Measurements from ENCODE around the gene PRPH2. TPM values are rescaled to one million over a fixed set of nuclear protein-coding genes. Genes with fewer than 3 reads are reported as not detected.

The PRPH2 gene
- polyA plus RNA-seq, 1 experiment: 0.97 TPM

DNA sequence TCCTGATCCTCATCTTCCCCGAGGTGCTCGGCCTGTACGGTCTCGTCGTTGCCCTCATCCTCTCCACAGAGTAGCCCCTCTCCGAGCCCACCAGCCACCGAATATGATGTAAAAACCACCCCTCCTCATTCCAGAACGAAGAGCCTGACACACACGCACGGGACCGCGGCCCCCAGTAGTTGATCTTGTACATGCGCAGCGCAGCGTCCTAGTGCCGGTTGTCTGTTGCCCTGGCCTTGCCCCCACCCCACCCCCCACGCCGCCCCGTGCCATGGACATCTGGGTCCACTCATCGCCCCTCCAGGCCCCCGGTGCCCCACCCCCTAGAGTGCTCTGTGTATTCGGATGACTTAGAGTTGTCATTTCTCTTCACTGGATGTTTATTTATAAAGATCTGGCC lies 5.2 kb upstream of the PRPH2 start:
- Histone ChIP-seq H3K27me3 (ENCODE audit: control insufficient read depth, insufficient read depth, low read length) (no peaks in the 10 kb centered on the region), H3K27ac (ENCODE audit: low read depth, low read length) (peak overlapping the region; percentile 40), H3K9me3 (ENCODE audit: control insufficient read depth, insufficient read depth, low read length) (peaks cover 11% of the 10 kb centered on the region), H3K4me3 (ENCODE audit: low read depth, low read length) (peak overlapping the region; percentile 31)
- POLR2A ChIA-PET: interaction anchor here (0.7 to 2.8 kb wide), 5 partner anchors 17 to 55 kb away, joined by 3 to 17 read pairs (median 3); partner anchors contain the start of genes BICRAL and TBCC
- TF ChIP-seq, protein P1, sequence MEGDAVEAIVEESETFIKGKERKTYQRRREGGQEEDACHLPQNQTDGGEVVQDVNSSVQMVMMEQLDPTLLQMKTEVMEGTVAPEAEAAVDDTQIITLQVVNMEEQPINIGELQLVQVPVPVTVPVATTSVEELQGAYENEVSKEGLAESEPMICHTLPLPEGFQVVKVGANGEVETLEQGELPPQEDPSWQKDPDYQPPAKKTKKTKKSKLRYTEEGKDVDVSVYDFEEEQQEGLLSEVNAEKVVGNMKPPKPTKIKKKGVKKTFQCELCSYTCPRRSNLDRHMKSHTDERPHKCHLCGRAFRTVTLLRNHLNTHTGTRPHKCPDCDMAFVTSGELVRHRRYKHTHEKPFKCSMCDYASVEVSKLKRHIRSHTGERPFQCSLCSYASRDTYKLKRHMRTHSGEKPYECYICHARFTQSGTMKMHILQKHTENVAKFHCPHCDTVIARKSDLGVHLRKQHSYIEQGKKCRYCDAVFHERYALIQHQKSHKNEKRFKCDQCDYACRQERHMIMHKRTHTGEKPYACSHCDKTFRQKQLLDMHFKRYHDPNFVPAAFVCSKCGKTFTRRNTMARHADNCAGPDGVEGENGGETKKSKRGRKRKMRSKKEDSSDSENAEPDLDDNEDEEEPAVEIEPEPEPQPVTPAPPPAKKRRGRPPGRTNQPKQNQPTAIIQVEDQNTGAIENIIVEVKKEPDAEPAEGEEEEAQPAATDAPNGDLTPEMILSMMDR (IDR thresholded peaks at IDR 0.05; ENCODE audit: low read depth, low read length): no peak
- CTCF ChIA-PET: interaction anchor here (0.8 to 4.2 kb wide), 9 partner anchors 10 to 180 kb away, joined by 3 to 57 read pairs (median 7); no protein-coding TSS in a partner anchor
- DNase-seq (ENCODE audit: low read depth, low spot score): no peak

DNA sequence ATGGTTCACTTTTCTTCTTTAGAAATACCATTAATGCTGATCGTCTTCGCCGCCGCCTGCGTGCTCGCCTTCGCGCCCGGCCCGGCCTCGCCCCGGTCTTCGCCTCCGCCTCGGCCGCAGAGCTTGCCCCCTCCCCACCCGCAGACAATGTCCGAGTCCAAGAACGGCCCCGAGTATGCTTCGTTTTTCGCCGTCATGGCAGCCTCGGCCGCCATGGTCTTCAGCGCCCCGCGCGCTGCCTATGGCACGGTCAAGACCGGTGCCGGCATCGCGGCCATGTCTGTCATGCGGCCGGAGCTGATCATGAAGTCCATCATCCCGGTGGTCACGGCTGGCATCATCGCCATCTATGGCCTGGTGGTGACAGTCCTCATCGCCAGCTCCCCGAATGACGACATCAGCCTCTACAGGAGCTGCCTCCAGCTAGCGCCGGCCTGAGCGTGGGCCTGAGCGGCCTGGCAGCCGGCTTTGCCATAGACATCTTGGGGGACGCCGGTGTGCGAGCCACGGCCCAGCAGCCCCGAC lies 4.8 kb upstream of the PRPH2 start:
- H3K9me3 ChIP-seq (ENCODE audit: control insufficient read depth, insufficient read depth, low read length): peaks cover 6% of the 10 kb centered on the region
- no peaks in the 10 kb centered on the region for H3K27me3 ChIP-seq (ENCODE audit: control insufficient read depth, insufficient read depth, low read length)
- peak overlapping the region; percentile 31 for H3K4me3 ChIP-seq (ENCODE audit: low read depth, low read length)
- peak overlapping the region; percentile 49 for H3K27ac ChIP-seq (ENCODE audit: low read depth, low read length)
- ChIA-PET CTCF (interaction anchor here (0.8 to 4.2 kb wide), 13 partner anchors 10 to 179 kb away, joined by 3 to 57 read pairs (median 7); no protein-coding TSS in a partner anchor), POLR2A (interaction anchor here (0.6 to 2.8 kb wide), 6 partner anchors 11 to 56 kb away, joined by 3 to 17 read pairs (median 4); partner anchors contain the start of genes BICRAL and TBCC)
- DNase-seq (ENCODE audit: low read depth, low spot score): no peak
- TF ChIP-seq, protein P1 (IDR thresholded peaks at IDR 0.05; ENCODE audit: low read depth, low read length): no peak

DNA sequence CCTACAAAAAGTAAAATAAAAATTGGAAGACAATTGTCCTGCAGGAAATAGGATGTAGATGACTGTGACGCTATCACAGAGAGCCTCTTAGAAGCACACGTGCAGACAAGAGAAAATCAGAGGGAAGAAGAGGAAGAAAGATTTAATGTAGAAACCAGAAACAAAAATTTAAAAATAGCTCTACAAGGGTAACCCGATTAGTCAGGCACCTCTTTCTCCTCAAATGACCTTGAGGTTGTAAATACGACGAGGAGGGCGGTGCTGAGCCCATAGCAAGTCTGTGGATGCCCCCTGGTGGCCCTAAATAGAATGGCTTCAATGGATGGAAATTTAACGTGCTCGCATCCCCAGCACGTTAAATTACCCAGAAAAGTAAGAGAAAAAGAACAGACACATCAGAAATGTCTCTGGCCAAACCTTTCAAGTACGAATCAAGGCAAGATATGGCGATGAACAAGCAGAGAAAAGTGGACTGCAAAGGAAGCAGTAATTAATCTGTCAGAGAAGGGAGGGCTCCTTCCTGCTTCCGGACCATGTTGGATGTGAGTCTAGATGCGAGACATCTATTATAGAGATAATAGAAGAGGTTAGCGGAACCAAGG lies 4.2 kb upstream of the PRPH2 start:
- peak overlapping the region; percentile 40 for H3K4me3 ChIP-seq (ENCODE audit: low read depth, low read length)
- ChIA-PET CTCF (interaction anchor here (0.6 to 4.2 kb wide), 30 partner anchors 9 to 179 kb away, joined by 3 to 57 read pairs (median 4); partner anchors contain the start of genes RPL7L1 and TBCC), POLR2A (interaction anchor here (0.6 to 2.8 kb wide), 6 partner anchors 10 to 61 kb away, joined by 3 to 17 read pairs (median 4); partner anchors contain the start of genes BICRAL and TBCC)
- H3K27me3 ChIP-seq (ENCODE audit: control insufficient read depth, insufficient read depth, low read length): no peaks in the 10 kb centered on the region
- DNase-seq (ENCODE audit: low read depth, low spot score): peak; percentile 87
- H3K9me3 ChIP-seq (ENCODE audit: control insufficient read depth, insufficient read depth, low read length): peaks cover 2% of the 10 kb centered on the region; the same call in 1 of the 2 replicates
- peak overlapping the region; percentile 49 for H3K27ac ChIP-seq (ENCODE audit: low read depth, low read length)
- TF ChIP-seq, protein P1 (IDR thresholded peaks at IDR 0.05; ENCODE audit: low read depth, low read length): peak; percentile 93

DNA sequence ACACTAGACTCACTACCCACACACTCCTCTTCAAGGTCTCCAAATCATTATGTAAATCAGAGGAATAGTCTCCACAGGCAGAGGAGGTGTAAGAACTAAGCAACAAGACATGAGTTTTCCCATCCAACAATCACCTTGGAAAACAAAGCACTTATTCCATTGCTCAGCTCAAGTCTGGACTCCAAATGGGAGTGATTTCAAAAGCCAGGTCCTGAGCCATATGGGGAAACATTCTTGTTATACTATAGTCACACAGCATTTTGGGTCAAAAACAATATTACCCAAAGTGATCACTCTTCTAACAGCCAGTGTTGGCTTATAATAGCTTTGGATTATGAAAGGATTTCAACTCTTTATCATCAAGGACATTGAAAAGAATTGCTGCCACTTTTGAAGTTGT lies 3.6 kb upstream of the PRPH2 start:
- ChIA-PET POLR2A (interaction anchor here (0.6 to 2.8 kb wide), 6 partner anchors 20 to 114 kb away, joined by 3 to 17 read pairs (median 4); partner anchors contain the start of genes BICRAL and TBCC), CTCF (interaction anchor here (0.6 to 4.2 kb wide), 34 partner anchors 8 to 776 kb away, joined by 3 to 57 read pairs (median 4); partner anchors contain the start of genes RPL7L1 and TBCC)
- peaks cover 2% of the 10 kb centered on the region; the same call in 1 of the 2 replicates for H3K9me3 ChIP-seq (ENCODE audit: control insufficient read depth, insufficient read depth, low read length)
- no peak for DNase-seq (ENCODE audit: low read depth, low spot score)
- peak overlapping the region; percentile 40; the same call in 1 of the 2 replicates for H3K4me3 ChIP-seq (ENCODE audit: low read depth, low read length)
- TF ChIP-seq, protein P1 (IDR thresholded peaks at IDR 0.05; ENCODE audit: low read depth, low read length): no peak
- H3K27ac ChIP-seq (ENCODE audit: low read depth, low read length): no peak overlapping the region
- H3K27me3 ChIP-seq (ENCODE audit: control insufficient read depth, insufficient read depth, low read length): peaks cover 2% of the 10 kb centered on the region

All from AG04450 (cell line).